Mucosa of descending colon (tissue), 3 donors: Measurements from ENCODE around the gene TNNC1. TPM values are rescaled to one million over a fixed set of nuclear protein-coding genes. Genes with fewer than 3 reads are reported as not detected.

Source experiments
- ATAC-seq: fragments of 200-7000 bp; cut with Tn5 transposase; one replicate; pipeline ENCODE4 v1.9.1; 2020; ENCODE audit warnings: mild to moderate bottlenecking, moderate library complexity
- DNase-seq, 3 donors: peaks; one replicate each; pipeline ENCODE4 v3.0.0-alpha.2; 2020
- H3K36me3 ChIP-seq: fragments of 200-600 bp; one replicate; pipeline ENCODE4 v1.8.0; 2021; ENCODE audit warnings: low read depth, mild to moderate bottlenecking
- H3K4me1 ChIP-seq: fragments of 200-600 bp; one replicate; pipeline ENCODE4 v1.8.0; 2021; ENCODE audit warnings: low read depth, mild to moderate bottlenecking
- H3K4me3 ChIP-seq: fragments of 200-600 bp; one replicate; pipeline ENCODE4 v1.8.0; 2021; ENCODE audit warnings: mild to moderate bottlenecking
- H3K9me3 ChIP-seq: fragments of 200-600 bp; one replicate; pipeline ENCODE4 v1.8.0; 2021; ENCODE audit warnings: mild to moderate bottlenecking
- CTCF ChIP-seq: fragments of 200-600 bp; IDR thresholded peaks from one replicate; pipeline ENCODE4 v1.8.0; 2022; ENCODE audit warnings: antibody characterized with exemption, mild to moderate bottlenecking
- intact Hi-C, 2 donors: fragments of 100-400 bp; cut with DNase I in 1 of 2; cut with micrococcal nuclease in 1 of 2; formaldehyde crosslinking; loops; one replicate each; pipeline versions ENCODE4 v1.11.0 to v1.11.1; 2022; cut with DNase I, micrococcal nuclease
- total RNA-seq, 3 donors: library from RNA; stranded (reverse); fragmentation: NEBNext Ultra II Directional in 2 of 3; extraction: Animal tissue kit (Norgen Biotek cat#: 25700) in 2 of 3; gene quantifications; one replicate each; pipeline versions ENCODE4 v1.2.1 to v1.2.4, GENCODE V29; 2021 to 2023
- donor health status: DM: no; HTN: no; CAD: no; lungs with moderate emphysema.
- donor health status: DM: no; HTN: no; CAD: no.
- donor health status: DM: no; HTN: yes; CAD: no.

Gene TNNC1
- total RNA-seq, 3 donors from 2014 or later, result 0.60 to 6.3 (median 2.5) TPM

- Histone ChIP-seq H3K4me3 (no peak overlapping the region), H3K36me3 (no peaks in the 10 kb centered on the region), H3K4me1 (peaks cover 5% of the 10 kb centered on the region), H3K9me3 (no peaks in the 10 kb centered on the region)
- intact Hi-C loops, result no loop called here
- no peak for TF ChIP-seq CTCF
- ATAC-seq (no peak), DNase-seq (no peak)
Measured at GRCh38 chr3:52442409-52443267, 11.2 kb downstream of the TNNC1 start.

- intact Hi-C loops, result no loop called here
- no peaks in the 10 kb centered on the region for H3K36me3 ChIP-seq
- ATAC-seq, result no peak
- H3K9me3 ChIP-seq, result no peaks in the 10 kb centered on the region
- no peak for TF ChIP-seq CTCF
- H3K4me3 ChIP-seq, result no peak overlapping the region
- peaks cover 5% of the 10 kb centered on the region for H3K4me1 ChIP-seq
- no peak for DNase-seq
Measured at GRCh38 chr3:52441772-52442332, 12.0 kb downstream of the TNNC1 start.

- DNase-seq, result no peak
- Histone ChIP-seq H3K4me1 (peaks cover 5% of the 10 kb centered on the region), H3K9me3 (no peaks in the 10 kb centered on the region), H3K36me3 (no peaks in the 10 kb centered on the region), H3K4me3 (no peak overlapping the region)
- intact Hi-C loops, result no loop called here
- ATAC-seq, result no peak
- TF ChIP-seq CTCF, result no peak
Measured at GRCh38 chr3:52441091-52441771, 12.6 kb downstream of the TNNC1 start.

GRCh38 chr3:52440671-52441070 lies 13.2 kb downstream of the TNNC1 start:
- intact Hi-C loops, result no loop called here

GRCh38 chr3:52440249-52440551 lies 13.6 kb downstream of the TNNC1 start:
- intact Hi-C loops, result no loop called here
- DNase-seq, result no peak
- Histone ChIP-seq H3K4me1 (peaks cover 4% of the 10 kb centered on the region), H3K9me3 (no peaks in the 10 kb centered on the region), H3K4me3 (no peak overlapping the region), H3K36me3 (no peaks in the 10 kb centered on the region)
- no peak for TF ChIP-seq CTCF
- no peak for ATAC-seq

More at GRCh38 chr3:52440671-52441070, 13.2 kb downstream of the TNNC1 start:
- ATAC-seq (no peak), DNase-seq (no peak)
- no peak for TF ChIP-seq CTCF
- H3K4me1 ChIP-seq, result peaks cover 5% of the 10 kb centered on the region
- no peak overlapping the region for H3K4me3 ChIP-seq
- no peaks in the 10 kb centered on the region for H3K9me3 ChIP-seq
- H3K36me3 ChIP-seq, result no peaks in the 10 kb centered on the region
